Hepatic stellate cell (primary cell): ENCODE data around the gene ENDOD1.
"Not testable (repeated sequence)": the region's sequence is repeated elsewhere in the genome, so short reads cannot be mapped to it uniquely, and the experiment has no call there.

ENCODE experiments used
- DNase-seq: peaks from one replicate; pipeline ENCODE4 v3.0.0; 2011; ENCODE audit warnings: low spot score

ENDOD1 gene, protein sequence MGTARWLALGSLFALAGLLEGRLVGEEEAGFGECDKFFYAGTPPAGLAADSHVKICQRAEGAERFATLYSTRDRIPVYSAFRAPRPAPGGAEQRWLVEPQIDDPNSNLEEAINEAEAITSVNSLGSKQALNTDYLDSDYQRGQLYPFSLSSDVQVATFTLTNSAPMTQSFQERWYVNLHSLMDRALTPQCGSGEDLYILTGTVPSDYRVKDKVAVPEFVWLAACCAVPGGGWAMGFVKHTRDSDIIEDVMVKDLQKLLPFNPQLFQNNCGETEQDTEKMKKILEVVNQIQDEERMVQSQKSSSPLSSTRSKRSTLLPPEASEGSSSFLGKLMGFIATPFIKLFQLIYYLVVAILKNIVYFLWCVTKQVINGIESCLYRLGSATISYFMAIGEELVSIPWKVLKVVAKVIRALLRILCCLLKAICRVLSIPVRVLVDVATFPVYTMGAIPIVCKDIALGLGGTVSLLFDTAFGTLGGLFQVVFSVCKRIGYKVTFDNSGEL

DNA sequence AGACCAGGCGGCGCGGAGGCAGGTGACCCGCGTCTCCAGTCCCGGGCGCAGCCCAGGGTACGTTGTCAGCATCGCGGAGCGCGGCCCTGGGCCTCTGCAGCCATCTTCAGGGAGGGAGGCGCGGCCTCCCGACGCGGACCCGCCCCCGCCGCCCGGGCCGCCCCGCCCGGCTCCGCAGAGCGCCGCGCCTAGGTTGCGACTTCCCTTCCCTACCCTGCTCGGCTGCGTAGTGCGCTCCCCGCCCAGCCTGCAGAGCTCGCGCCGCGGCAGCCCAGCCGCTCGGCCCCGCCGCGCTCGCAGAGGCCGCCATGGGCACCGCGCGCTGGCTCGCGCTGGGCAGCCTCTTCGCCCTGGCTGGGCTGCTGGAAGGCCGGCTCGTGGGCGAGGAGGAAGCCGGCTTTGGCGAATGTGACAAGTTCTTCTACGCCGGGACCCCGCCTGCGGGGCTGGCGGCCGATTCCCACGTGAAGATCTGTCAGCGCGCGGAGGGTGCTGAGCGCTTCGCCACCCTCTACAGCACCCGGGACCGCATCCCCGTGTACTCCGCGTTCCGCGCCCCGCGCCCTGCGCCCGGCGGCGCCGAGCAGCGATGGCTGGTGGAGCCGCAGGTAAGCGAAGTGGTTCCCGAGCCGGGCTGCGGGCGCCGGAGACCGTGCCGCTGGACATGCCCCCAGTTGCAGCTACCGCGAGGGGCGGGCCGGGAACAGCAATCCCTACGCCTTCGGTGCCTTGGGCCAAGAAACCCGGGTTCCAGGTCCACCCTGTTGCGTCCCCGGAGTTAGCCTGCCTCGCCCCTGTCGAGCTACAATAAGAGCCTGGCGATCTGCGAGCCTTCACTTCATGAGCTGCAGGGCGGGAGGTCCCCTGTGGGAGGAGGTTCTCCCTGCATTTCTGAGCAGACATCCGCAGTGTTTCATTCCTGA is at the start of gene ENDOD1:
ENDOD1 (plus strand) TSS at position 227 of the 923 bp plus-strand sequence; CDS start at position 309, 82 bp downstream.
- DNase-seq = peak; percentile 79

DNA sequence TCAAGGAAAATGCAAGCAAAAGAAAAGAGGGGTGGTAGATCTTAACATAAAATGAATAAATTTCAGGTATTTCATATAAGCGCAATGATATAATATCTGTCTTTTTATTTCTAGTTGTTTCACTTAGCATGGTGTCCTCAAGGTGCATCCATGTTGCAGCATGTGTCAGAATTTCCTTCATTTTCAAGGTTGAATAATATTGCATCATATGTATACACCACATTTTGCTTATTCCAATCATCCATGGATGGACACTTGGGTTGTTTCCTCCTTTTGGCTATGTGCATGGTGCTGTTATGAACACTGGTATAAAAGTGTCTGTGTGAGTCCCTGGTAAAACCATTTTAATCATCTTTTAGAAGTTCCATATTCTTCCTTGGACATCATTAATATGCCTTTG is 47.4 kb upstream of the ENDOD1 start:
- no peak for DNase-seq

- no peak for DNase-seq
Observed at GRCh38 chr11:95042906-95043305, 46.7 kb upstream of the ENDOD1 start.

GRCh38 chr11:95044010-95044409 is 45.6 kb upstream of the ENDOD1 start:
- DNase-seq = no peak

- DNase-seq = no peak
Observed at GRCh38 chr11:95045812-95046211, 43.8 kb upstream of the ENDOD1 start.

GRCh38 chr11:95049122-95049521 is 40.5 kb upstream of the ENDOD1 start, which contains the start of gene KDM4F:
Gene KDM4F, plus strand, starts transcription at chr11:95049422.
- DNase-seq = not testable (repeated sequence)

DNA sequence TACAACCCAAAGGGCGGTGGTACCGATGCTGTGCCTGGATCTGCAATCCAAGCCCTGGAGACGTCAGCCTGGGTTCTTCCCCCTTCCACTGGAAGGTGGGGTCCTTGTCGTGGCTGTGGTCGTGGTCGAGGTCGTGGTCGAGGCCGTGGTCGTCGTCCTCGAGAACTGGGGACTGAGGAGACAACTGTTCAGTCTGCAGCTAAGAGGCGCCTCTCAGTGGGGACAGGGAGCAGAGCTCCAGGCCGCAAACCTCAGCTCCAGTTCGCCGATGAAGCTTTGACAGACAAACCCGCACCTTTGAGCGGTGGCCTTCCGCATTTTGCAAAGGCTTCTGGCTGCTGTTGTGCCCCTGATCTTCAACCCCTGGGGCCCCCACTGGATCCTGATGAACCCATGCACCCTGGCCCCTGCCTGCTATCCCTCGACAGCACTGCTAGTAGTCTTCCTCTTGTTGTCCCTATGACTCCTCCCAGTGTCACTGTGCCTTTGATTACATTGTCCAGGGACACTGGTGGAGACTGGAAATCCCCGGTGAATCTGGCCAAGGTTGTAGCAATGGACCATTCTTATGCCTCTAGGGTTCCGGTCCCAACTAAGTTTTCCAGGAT is 38.9 kb upstream of the ENDOD1 start:
- DNase-seq = no peak

DNA sequence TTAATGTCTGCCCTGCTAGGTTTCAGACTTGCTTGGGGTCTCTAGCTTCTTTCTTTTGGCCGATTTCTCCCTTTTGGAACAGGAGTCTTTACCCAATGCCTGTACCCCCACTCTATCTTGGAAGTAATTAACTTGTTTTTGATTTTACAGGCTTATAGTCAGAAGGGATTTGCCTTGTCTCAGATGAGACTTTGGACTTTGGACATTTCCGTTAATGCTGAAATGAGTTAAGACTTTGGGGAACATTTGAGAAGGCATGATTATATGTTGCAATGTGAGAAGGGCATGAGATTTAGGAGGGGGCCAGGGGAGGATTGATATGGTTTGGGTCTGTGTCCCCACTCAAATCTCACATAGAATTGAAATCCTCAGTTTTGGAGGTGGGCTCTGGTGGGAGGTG is 35.3 kb upstream of the ENDOD1 start:
- no peak for DNase-seq

- DNase-seq = no peak
Observed at GRCh38 chr11:95055283-95055897, 34.3 kb upstream of the ENDOD1 start.

DNA sequence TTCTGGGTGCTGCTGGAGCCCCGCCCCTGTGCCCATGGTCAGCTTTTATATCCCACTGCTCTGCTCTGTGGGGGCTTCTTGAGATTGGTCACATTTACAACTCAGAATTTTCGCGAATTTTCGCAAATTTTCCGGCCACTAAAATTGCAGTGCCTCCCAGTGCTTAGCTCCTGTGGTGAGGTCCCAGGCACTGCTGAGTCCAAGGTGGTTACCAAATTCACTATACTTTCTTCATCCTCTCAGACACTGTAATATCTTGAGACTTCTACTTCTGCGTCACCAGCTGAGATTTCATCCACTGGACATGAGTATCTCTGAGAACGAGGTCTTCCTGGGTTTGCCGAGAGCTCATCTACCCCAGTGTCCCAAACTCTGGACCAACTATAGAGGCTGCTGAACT is 31.7 kb upstream of the ENDOD1 start:
- no peak for DNase-seq

- DNase-seq = no peak
Observed at GRCh38 chr11:95058621-95059020, 31.0 kb upstream of the ENDOD1 start.

- DNase-seq = no peak
Observed at GRCh38 chr11:95059046-95059445, 30.6 kb upstream of the ENDOD1 start.

DNA sequence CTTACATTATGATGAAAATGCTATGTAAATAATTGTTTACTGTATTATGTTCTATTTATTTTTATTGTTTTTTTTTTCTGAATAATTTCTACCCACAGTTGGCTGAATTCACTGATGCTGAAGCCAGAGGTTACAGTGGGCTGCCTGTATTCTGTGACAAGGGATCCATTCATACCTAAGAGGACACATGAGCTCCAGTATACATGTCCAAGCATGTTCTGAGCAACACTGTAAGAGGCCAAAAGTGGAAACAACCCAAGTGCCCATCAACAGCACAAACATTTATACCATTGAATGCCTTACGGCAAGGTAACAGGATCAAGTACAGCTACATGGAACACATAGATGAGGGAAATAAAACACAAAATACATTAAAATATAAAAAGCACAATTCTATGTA is 24.3 kb upstream of the ENDOD1 start:
- no peak for DNase-seq

GRCh38 chr11:95066716-95067038 is 23.0 kb upstream of the ENDOD1 start, which contains the start of gene SRSF8:
Gene SRSF8, plus strand, starts transcription at chr11:95066919. Its CDS starts 308 bp downstream, at chr11:95067227.
- no peak for DNase-seq

GRCh38 chr11:95067039-95067840 is 22.4 kb upstream of the ENDOD1 start:
- DNase-seq = peak; percentile 47

DNA sequence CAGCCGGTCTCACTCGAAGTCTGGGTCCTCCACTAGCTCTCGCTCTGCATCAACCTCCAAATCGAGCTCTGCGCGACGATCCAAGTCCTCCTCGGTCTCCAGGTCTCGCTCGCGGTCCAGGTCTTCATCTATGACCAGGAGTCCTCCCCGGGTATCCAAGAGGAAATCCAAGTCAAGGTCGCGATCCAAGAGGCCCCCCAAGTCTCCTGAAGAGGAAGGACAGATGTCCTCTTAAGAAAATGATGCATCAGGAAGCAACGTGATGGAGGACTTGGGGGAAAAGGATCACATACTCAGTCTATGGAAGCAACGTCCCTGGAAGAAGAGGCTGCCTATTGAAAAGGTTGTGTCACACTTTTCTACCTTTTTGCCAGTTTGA is 21.8 kb upstream of the ENDOD1 start:
- no peak for DNase-seq

DNA sequence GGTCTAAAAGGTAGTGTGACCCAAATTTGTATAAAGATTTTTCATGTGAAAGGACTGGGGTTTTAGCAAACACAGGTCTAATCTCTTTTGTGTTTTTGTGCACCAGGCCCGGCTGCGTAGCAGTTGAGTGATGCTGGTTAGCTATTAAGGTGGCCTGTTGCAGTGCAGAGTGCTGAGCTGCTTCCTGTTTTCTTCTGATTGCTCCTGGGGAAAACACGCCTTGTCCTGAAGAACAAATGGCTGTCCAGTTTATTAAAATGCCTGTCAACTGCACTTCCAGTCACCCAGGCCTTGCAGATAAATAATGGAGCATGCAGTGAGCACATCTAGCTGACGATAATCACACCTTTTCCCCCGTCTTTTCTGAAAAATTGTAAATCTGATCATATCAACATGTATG is 21.1 kb upstream of the ENDOD1 start:
- DNase-seq = peak; percentile 63

DNA sequence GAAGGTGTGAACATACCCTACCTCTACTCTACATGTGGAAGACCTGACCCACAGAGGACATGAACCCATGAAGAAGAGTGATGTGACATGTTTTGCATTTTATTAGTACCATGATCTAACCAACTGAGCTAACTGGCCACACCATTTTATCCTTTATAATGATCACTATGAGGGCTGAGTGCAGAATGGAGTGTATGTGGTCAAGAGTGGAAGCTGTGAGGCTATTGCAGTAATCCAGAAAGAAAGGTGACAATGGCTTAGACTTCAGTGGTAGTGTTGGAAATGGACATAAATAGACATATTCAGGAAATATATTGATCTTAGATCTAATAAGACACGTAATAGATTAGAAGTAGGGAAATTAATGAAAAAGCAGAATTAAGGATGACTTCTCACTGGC is 19.2 kb upstream of the ENDOD1 start:
- DNase-seq = no peak

GRCh38 chr11:95072948-95073347 is 16.7 kb upstream of the ENDOD1 start:
- no peak for DNase-seq

GRCh38 chr11:95074792-95075563 is 14.7 kb upstream of the ENDOD1 start:
- DNase-seq = no peak
